GM12872 (cell line): ENCODE results near the gene ARAP2.

Experiments used
- TF ChIP-seq, protein P1 (sequence below): IDR thresholded peaks from 3 replicates; pipeline ENCODE4 v1.5.1; 2011; ENCODE audit warnings: low read depth, mild to moderate bottlenecking, low read length, moderate library complexity; ENCODE audit not compliant: insufficient read depth

Gene ARAP2

DNA sequence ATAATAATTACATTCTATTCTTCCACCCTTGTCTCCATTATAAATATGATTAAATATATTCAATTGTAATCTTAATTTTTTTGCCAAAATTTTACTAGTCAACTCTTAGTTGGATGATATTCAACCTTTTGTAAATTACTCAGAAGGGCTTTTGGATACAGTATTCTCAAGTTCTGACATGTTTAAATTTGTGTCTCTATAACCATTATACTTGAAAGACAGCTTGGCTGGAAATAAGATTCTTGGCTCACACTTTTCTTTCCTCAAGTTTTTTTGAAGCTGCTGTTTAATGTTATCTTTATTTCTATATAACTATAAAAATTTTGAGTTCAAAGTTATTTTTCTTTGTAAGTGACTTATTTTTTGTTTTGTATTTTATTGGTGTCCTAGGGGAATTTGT is 214.4 kb downstream of the ARAP2 start:
- TF ChIP-seq, protein P1, sequence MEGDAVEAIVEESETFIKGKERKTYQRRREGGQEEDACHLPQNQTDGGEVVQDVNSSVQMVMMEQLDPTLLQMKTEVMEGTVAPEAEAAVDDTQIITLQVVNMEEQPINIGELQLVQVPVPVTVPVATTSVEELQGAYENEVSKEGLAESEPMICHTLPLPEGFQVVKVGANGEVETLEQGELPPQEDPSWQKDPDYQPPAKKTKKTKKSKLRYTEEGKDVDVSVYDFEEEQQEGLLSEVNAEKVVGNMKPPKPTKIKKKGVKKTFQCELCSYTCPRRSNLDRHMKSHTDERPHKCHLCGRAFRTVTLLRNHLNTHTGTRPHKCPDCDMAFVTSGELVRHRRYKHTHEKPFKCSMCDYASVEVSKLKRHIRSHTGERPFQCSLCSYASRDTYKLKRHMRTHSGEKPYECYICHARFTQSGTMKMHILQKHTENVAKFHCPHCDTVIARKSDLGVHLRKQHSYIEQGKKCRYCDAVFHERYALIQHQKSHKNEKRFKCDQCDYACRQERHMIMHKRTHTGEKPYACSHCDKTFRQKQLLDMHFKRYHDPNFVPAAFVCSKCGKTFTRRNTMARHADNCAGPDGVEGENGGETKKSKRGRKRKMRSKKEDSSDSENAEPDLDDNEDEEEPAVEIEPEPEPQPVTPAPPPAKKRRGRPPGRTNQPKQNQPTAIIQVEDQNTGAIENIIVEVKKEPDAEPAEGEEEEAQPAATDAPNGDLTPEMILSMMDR = no peak

DNA sequence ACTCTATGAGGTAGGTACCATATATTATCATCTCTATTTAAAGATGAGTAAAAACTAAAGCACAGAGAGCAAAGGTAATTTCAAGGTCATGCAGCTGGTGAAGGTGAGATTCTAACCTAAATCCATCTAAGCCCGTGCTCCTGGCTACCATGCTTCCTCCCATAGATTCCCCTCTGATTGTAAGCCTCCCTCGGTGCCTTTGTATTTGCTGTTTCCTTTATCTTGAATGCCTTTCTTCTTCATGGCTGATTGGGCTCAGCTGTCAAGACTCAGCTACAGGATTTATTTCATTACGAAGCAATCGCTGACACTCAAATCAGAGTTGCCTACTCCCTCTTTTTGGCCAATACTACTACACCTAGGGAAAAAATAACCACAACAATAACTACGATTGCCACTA is 217.1 kb downstream of the ARAP2 start:
- TF ChIP-seq, protein P1 = no peak

DNA sequence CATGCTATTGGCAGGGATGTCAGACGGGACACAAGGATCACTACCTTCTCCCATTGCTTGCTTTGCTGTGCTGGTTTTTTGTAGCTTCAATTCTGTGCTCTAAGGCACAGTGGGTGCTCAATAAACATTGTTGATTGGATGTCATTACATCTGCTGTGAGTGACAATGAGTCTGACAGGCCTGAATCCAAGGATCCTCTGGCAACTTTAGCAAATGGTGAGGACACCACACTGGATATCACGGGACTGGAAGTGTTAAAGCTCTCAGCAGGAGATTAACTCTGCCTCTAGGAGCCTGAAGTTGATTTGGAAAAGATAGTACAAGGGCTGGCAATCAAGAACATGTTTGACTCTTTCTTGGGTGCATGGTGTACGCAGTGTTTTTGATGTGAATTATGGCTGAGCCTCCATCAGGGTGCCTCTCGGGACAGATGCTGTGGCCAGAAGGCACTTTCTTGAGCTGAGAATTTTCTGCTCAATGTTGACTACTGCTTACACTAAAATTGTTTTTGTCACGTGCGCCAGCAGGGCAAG is 217.9 kb downstream of the ARAP2 start:
- TF ChIP-seq, protein P1 = no peak

DNA sequence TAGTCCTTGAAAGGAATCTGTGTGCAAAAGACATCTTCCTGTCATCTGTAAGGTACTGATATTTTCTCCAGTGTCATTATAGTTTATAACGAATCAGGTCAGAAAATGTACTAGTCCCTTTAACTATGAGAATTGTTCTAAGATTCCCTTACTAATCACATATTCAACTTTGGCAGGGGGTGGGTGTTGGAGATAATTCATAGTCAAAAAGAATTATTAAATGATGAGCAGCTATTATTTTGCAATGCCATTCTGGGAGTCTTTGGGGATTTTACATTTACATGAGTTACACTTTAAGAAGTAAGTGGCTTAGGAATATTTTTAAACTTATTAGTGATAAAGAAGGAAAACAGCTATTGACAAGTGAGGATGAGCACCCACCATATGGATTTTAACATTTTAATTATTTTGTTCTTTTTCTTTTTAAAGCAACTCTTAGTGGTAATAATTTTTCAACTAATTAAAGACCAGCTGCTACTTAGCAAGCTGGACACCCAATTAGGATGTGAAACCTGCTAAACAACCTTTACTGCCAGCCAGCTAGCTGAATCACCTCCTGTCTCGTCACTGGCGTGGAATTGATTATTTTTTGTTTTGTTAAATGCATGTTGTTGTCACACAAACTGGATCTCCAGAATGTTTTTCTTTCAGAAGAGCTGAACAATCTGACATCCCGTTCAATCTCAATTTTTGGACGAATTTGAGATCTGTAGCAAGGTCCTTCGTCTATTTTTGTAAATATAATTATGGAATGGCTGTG is 219.2 kb downstream of the ARAP2 start:
- TF ChIP-seq, protein P1 = no peak

DNA sequence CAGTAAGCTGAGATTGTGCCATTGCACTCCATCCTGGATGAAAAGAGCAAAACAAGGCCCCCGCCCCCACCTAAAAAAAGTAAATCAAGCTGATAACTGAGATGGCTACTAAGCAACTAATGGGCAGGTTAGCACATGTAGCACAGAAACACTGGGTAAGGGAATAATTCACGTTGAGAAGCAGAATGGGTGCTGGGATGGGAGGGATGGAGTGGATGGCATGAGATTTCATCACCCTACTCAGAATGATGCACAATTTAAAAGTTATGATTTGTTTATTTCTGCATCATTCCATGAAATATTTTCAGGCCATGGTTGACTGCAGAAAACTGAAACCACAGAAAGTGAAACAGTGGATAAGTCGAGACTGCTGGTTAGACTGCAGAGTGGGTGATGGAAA is 224.0 kb downstream of the ARAP2 start:
- TF ChIP-seq, protein P1 = no peak
